ENCODE results near the gene CRTC1.

DNA sequence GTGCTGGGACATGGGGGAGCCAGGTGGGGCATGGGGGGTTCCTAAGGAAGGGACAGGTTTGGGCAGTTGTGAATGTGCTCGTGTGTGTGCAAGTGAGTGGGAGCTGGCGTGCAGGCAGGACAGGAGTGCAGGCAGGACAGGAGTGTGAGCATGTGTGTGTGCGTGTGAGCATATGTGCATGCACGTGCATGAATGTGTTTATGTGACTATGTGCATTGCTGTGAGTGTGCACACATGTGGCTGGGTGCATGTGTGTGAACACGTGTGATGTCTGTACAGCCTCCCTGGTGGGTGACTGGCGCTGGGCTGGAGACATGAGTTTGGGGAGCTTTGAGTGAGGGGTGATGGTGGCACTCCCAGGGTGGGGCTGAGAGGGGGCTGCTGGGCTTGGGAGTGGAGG, 33.4 kb downstream of the CRTC1 start:
- TF ChIP-seq GATA2 (IDR thresholded peaks at IDR 0.05; ENCODE audit: low read depth, low read length): no peak
- no peak for TF ChIP-seq GATA3 (IDR thresholded peaks at IDR 0.05; ENCODE audit: low read depth, low read length)
